DOHH2 (cell line): Measurements from ENCODE around the gene CRIP3.

ENCODE experiments used
- CTCF ChIP-seq: fragments of 200-600 bp; sonication (generic); IDR thresholded peaks from one replicate; pipeline ENCODE4 v1.5.1; 2014; ENCODE audit warnings: antibody characterized with exemption, mild to moderate bottlenecking, low read depth, low read length; ENCODE audit not compliant: poor library complexity, severe bottlenecking
- EZH2phosphoT487 ChIP-seq: fragments of 200-600 bp; sonication (generic); IDR thresholded peaks from 2 replicates; pipeline ENCODE4 v1.6.1; 2017; ENCODE audit warnings: borderline replicate concordance, mild to moderate bottlenecking, antibody characterized with exemption, low read length, moderate library complexity, mixed read lengths

GRCh38 chr6:43290339-43290904, 18.2 kb downstream of the CRIP3 start:
- no peak for TF ChIP-seq CTCF
- TF ChIP-seq EZH2phosphoT487: no peak
